Common myeloid progenitor, CD34-positive (primary cell): Measurements from ENCODE around the gene NRG3.
"Not testable (repeated sequence)": the region's sequence is repeated elsewhere in the genome, so short reads cannot be mapped to it uniquely, and the experiment has no call there.

ENCODE experiments used
- CTCF ChIA-PET: fragments of 350-600 bp; sonication (Branson Sonifier 250); formaldehyde crosslinking; loops from one replicate; lab custom pipeline; 2021; ENCODE audit warnings: antibody characterized with exemption; lab: Charles Lee
- POLR2A ChIA-PET: fragments of 350-600 bp; sonication (Branson Sonifier 250); formaldehyde crosslinking; loops from one replicate; lab custom pipeline; 2021; ENCODE audit warnings: antibody characterized with exemption; lab: Charles Lee
- DNase-seq, 3 donors: peaks; one replicate each; pipeline versions ENCODE4 v3.0.0 to v3.0.0-alpha.2; 2013
- H3K27ac ChIP-seq, 2 experiments: 1 replicate in 1 of 2; 2 replicates in 1 of 2; pipeline ENCODE4 v1.7.0; 2013; ENCODE audit warnings: inconsistent platforms in 2 of 2, low read length in 2 of 2, mild to moderate bottlenecking in 2 of 2, low read depth in 1 of 2, moderate library complexity in 1 of 2; ENCODE audit not compliant: severe bottlenecking in 2 of 2, insufficient read depth in 1 of 2, poor library complexity in 1 of 2
- H3K27me3 ChIP-seq, 5 experiments: replicated peaks in 2 of 5; 1 replicate in 3 of 5; 2 replicates in 2 of 5; pipeline versions ENCODE4 v1.6.1 to v1.7.0; 2013; ENCODE audit warnings: low read length in 4 of 5, mild to moderate bottlenecking in 2 of 5, moderate library complexity in 2 of 5, inconsistent platforms in 1 of 5; ENCODE audit not compliant: insufficient read depth in 5 of 5, control insufficient read depth in 4 of 5
- H3K36me3 ChIP-seq, 4 experiments: 1 replicate in 2 of 4; 2 replicates in 2 of 4; pipeline versions ENCODE4 v1.6.1 to v1.7.0; 2013; ENCODE audit warnings: low read length in 3 of 4, control low read depth in 1 of 4, mild to moderate bottlenecking in 1 of 4; ENCODE audit not compliant: control insufficient read depth in 4 of 4, insufficient read depth in 4 of 4
- H3K4me1 ChIP-seq, 4 experiments: 1 replicate in 3 of 4; 2 replicates in 1 of 4; pipeline versions ENCODE4 v1.6.1 to v1.7.1; 2013; ENCODE audit warnings: low read length in 3 of 4, mild to moderate bottlenecking in 3 of 4, control low read depth in 1 of 4, inconsistent platforms in 1 of 4, moderate library complexity in 1 of 4; ENCODE audit not compliant: control insufficient read depth in 4 of 4, insufficient read depth in 4 of 4; ENCODE audit errors: control extremely low read depth in 1 of 4
- H3K4me3 ChIP-seq, 7 experiments: 1 replicate in 4 of 7; 2 replicates in 3 of 7; pipeline versions ENCODE4 v1.5.1 to v1.7.0; 2013; ENCODE audit warnings: mild to moderate bottlenecking in 7 of 7, low read length in 6 of 7, moderate library complexity in 6 of 7, inconsistent platforms in 2 of 7, low read depth in 2 of 7, control low read depth in 1 of 7; ENCODE audit not compliant: insufficient read depth in 4 of 7, control insufficient read depth in 1 of 7; ENCODE audit errors: extremely low read depth in 1 of 7
- H3K9me3 ChIP-seq, 5 experiments: 1 replicate in 4 of 5; 2 replicates in 1 of 5; pipeline versions ENCODE4 v1.6.1 to v1.7.1; 2013; ENCODE audit warnings: low read length in 4 of 5, mild to moderate bottlenecking in 2 of 5, inconsistent platforms in 1 of 5, low read depth in 1 of 5, moderate library complexity in 1 of 5; ENCODE audit not compliant: control insufficient read depth in 4 of 5, insufficient read depth in 2 of 5; ENCODE audit errors: control extremely low read depth in 1 of 5
- WGBS: methylation state at CpG from one replicate; pipeline ENCODE4 v1.1.5; 2013; ENCODE audit not compliant: insufficient coverage; 5-methylcytosine and 5-hydroxymethylcytosine counted together

Gene NRG3

DNA sequence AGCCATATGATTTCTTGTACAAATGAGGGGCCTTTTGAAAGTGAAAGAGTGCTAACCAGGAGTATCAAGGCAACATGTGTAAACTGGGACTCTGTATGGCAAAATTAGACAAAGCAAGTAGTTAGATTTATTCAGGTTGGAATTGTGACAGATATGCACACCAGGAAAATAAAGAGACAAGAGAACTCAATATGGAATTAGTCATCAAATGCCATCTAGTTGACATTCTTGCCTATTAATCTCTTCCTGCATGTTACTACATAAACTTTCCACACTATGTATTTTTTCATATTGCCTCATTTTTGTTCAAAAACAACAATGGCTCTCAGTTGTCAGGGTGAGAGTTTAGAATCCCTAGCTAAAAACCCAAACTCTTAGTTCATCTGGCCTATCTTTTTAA is 799.0 kb downstream of the NRG3 start:
- ChIA-PET POLR2A (no interaction called here), CTCF (no interaction called here)
- H3K27me3 ChIP-seq = no peaks in the 10 kb centered on the region

GRCh38 chr10:82677932-82678331 is 802.9 kb downstream of the NRG3 start:
- H3K4me1 ChIP-seq, H3K9me3 ChIP-seq, H3K36me3 ChIP-seq, H3K27ac ChIP-seq, H3K27me3 ChIP-seq, H3K4me3 ChIP-seq, CTCF ChIA-PET, DNase-seq, POLR2A ChIA-PET: not testable (repeated sequence)
- 94% methylated on average over 9 of the region's 9 CpGs for WGBS

More for the DNA sequence above, 799.0 kb downstream of the NRG3 start:
- H3K9me3 ChIP-seq = peaks cover 0 to 7% (median 0%) of the 10 kb centered on the region in 5 experiments
- no peak overlapping the region for H3K4me3 ChIP-seq
- no peaks in the 10 kb centered on the region for H3K4me1 ChIP-seq
- no peak for DNase-seq
- no peaks in the 10 kb centered on the region for H3K36me3 ChIP-seq
- H3K27ac ChIP-seq = no peak overlapping the region

DNA sequence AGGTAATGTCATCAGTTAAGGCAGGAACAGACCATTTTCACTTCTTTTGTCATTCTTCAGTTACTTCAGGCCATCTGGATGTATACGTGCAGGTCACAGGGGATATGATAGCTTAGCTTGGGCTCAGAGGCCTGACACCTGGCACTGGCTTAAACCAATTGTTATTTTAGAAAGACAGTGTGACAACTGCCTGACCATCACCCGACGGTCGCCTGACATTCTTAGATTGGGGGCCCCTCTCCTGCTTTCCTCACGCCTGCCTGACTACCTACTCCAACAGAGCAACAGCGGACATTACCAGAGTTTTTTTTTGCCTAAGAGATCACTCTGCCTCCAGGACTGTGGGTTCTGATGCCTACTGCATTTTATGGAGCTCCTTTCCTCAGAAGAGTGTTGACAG is 803.5 kb downstream of the NRG3 start:
- H3K4me3 ChIP-seq, H3K9me3 ChIP-seq, H3K4me1 ChIP-seq, H3K27ac ChIP-seq, H3K27me3 ChIP-seq, CTCF ChIA-PET, DNase-seq, POLR2A ChIA-PET, H3K36me3 ChIP-seq: not testable (repeated sequence)
- 84% methylated on average over 5 of the region's 6 CpGs for WGBS

GRCh38 chr10:82680608-82681007 is 805.6 kb downstream of the NRG3 start:
- WGBS = 100% methylated on average over 3 of the region's 3 CpGs
- CTCF ChIA-PET = no interaction called here
- no peak for DNase-seq

DNA sequence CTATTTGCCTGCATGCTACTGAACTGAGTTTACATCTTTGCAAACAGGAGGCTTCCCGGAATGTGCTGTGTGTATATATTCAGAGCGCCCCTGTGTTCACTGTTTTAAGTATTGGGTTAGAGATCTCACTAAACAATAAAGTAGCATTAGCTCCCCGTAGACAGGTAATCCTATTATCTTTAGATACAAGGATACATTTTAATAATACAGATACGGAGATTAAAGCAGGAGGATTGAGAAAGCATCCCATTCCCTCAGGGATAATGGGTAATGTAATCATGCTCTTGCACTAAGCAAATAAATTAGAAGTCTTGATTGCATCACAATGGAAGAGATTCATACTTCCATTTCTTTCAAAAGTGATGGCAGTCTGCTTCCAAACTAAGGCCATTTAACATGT is 809.0 kb downstream of the NRG3 start:
- Histone ChIP-seq H3K27me3 (no peaks in the 10 kb centered on the region), H3K4me1 (no peaks in the 10 kb centered on the region), H3K9me3 (no peaks in the 10 kb centered on the region), H3K36me3 (no peaks in the 10 kb centered on the region), H3K27ac (no peak overlapping the region), H3K4me3 (no peak overlapping the region)
- ChIA-PET POLR2A (no interaction called here), CTCF (no interaction called here)
- 100% methylated on average over 1 of the region's 4 CpGs for WGBS
- DNase-seq = no peak

More at GRCh38 chr10:82680608-82681007, 805.6 kb downstream of the NRG3 start:
- Histone ChIP-seq H3K4me3 (no peak overlapping the region), H3K27ac (no peak overlapping the region), H3K27me3 (no peaks in the 10 kb centered on the region), H3K9me3 (peaks cover 0 to 7% (median 0%) of the 10 kb centered on the region in 5 experiments), H3K36me3 (no peaks in the 10 kb centered on the region), H3K4me1 (no peaks in the 10 kb centered on the region)
- POLR2A ChIA-PET = no interaction called here

GRCh38 chr10:82685087-82685486 is 810.1 kb downstream of the NRG3 start:
- CTCF ChIA-PET = no interaction called here
- Histone ChIP-seq H3K4me3 (no peak overlapping the region), H3K9me3 (no peaks in the 10 kb centered on the region), H3K27me3 (no peaks in the 10 kb centered on the region), H3K36me3 (no peaks in the 10 kb centered on the region), H3K27ac (no peak overlapping the region), H3K4me1 (no peaks in the 10 kb centered on the region)
- POLR2A ChIA-PET = no interaction called here
- DNase-seq = no peak
- WGBS = 100% methylated on average over 1 of the region's 2 CpGs

GRCh38 chr10:82691211-82691610 is 816.2 kb downstream of the NRG3 start:
- CTCF ChIA-PET = no interaction called here
- no peaks in the 10 kb centered on the region for H3K4me1 ChIP-seq
- H3K4me3 ChIP-seq = no peak overlapping the region
- no peak for DNase-seq
- H3K9me3 ChIP-seq = no peaks in the 10 kb centered on the region
- no peaks in the 10 kb centered on the region for H3K36me3 ChIP-seq
- no peaks in the 10 kb centered on the region for H3K27me3 ChIP-seq
- 100% methylated on average over 2 of the region's 2 CpGs for WGBS
- H3K27ac ChIP-seq = no peak overlapping the region
- POLR2A ChIA-PET = no interaction called here
